HG03457 (cell line): ENCODE measurements around the gene ARVCF.

Experiments used
- ATAC-seq: cut with Tn5 transposase; IDR thresholded peaks from one replicate; pipeline ENCODE4 v1.9.1; 2021; ENCODE audit warnings: moderate number of reproducible peaks; ENCODE audit not compliant: unreplicated experiment

The ARVCF gene

GRCh38 chr22:19974935-19975706 is 41.5 kb downstream of the ARVCF start:
- ATAC-seq = no peak

DNA sequence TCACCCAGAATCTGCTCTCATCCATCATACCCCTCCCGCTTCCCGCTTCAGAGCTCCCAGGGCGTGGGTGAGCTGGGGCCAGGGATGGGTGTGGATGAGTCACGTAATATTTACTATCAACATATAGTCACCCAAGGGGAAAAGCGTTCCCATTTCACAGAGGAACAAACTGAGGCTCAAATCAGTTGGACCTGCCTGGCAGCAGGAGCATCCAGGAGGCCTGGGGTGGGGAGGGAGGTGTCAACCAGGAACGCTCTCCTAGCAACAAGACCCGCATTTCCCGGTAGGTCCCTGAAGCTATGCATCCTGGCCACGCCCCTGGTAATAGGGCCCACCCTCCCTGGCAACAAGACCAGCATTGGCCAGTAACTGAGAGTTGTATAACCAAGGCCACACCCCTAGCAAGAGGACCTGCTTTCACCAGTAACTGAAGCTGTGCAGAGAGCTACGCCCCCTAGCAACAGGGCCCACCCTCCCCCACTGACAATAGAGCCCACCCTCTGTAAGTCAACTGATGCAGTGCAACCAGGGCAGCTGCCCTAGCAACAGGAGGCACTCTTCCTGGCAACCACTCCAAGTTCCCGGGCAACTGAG is 42.3 kb downstream of the ARVCF start:
- no peak for ATAC-seq

GRCh38 chr22:19973551-19974267 is 42.9 kb downstream of the ARVCF start:
- no peak for ATAC-seq

- ATAC-seq = no peak
Observed at GRCh38 chr22:19972652-19973550, 43.7 kb downstream of the ARVCF start.

- no peak for ATAC-seq
Observed at GRCh38 chr22:19972251-19972650, 44.4 kb downstream of the ARVCF start.

GRCh38 chr22:19971276-19972124 is 45.1 kb downstream of the ARVCF start:
- ATAC-seq = no peak

DNA sequence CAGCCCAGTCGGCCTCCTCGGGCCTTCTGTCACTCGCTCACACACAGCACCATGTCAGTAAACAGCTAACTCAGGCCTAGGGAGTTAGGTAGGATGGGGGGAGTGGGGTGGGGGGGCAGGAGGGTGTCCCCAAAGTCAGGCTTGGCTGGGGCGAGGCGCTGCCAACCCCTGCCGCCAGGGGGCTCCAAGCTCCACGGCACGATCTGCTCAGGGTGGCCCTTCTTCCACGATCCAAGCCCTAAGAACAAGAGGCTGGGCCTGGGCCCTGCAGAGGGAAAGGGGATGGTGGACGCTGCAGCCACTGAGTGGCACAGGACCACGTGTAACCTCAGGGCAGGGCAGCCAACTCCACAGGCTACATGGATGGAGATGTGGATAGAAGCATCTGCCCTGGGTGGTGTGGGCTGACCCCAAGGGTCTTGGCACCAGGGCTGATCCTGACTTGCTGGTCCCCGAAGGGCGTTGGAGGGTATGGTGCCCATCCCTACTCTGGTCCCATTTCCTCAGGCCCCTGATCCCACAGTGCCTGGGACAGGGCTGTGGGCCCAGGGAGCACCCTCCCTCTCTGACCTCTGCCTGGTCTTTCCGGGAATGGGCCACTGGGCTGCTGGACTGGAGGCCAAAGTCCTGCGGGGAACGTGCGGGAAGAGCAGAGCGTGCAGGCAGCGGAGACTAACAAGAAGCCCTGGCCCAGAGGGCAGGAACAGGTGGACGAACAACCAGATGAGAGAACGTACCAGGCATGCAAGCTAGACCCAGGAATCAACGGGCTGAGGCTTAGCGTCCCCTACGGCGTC is 45.9 kb downstream of the ARVCF start:
- ATAC-seq = no peak

DNA sequence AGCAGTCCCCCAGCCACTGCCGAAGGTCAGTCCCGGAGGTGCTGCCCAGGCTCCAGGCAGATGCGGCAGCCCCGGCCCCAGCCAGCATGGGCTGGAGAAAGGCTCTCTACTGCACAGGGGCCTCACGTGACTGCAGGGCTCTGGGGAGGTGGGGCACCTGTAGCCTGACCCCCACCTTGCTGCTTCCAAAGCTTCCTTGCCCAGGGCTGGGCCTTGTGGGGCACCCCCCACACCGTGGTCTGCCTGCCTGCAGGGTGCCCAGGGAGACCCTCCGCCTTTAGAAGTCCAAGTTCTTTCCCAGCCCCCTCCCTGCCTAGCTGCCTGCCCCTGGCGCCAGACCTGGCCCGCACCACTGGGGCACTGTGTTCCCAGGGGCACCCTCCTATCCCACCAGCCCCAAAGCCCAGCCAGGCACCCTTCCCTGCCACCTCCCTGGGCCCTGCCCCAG is 46.6 kb downstream of the ARVCF start:
- ATAC-seq = no peak

- no peak for ATAC-seq
Observed at GRCh38 chr22:19969141-19969928, 47.3 kb downstream of the ARVCF start.

DNA sequence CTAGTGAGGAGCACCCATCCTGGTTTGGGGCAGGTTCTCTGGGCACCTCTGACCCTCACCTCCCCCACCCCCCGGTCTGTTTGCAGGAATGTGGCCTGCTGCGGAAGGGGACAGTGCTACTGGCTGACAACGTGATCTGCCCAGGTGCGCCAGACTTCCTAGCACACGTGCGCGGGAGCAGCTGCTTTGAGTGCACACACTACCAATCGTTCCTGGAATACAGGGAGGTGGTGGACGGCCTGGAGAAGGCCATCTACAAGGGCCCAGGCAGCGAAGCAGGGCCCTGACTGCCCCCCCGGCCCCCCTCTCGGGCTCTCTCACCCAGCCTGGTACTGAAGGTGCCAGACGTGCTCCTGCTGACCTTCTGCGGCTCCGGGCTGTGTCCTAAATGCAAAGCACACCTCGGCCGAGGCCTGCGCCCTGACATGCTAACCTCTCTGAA is 48.2 kb downstream of the ARVCF start:
- no peak for ATAC-seq

DNA sequence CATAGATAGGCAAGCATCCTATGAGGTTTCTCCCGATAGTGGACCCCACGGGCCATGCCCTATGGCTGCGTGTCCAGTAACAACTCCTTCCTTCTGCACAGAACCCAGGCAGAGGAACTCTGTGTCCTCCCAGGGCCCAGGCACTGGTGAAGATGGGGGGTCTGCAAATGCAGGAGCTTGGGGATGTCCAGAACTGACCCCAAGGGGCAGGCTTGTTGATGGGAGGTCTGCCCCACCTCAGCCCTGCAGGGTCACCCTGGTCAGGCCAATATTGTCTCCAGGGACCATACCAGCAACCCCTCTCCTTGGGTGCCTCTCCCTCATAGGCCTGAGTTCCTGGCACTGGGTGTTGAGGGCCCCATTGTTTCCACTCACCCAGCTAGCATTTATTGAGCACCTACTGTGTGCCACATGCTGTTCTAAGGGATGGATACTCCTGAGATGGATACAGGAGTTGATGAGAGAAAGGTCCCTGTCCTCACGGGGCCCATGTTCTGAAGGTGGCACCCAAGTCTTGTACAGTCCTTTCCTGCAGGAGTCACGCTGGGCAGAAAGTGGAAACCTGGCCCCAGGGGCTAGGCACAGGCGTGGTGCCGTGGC is 48.7 kb downstream of the ARVCF start:
- ATAC-seq = no peak

DNA sequence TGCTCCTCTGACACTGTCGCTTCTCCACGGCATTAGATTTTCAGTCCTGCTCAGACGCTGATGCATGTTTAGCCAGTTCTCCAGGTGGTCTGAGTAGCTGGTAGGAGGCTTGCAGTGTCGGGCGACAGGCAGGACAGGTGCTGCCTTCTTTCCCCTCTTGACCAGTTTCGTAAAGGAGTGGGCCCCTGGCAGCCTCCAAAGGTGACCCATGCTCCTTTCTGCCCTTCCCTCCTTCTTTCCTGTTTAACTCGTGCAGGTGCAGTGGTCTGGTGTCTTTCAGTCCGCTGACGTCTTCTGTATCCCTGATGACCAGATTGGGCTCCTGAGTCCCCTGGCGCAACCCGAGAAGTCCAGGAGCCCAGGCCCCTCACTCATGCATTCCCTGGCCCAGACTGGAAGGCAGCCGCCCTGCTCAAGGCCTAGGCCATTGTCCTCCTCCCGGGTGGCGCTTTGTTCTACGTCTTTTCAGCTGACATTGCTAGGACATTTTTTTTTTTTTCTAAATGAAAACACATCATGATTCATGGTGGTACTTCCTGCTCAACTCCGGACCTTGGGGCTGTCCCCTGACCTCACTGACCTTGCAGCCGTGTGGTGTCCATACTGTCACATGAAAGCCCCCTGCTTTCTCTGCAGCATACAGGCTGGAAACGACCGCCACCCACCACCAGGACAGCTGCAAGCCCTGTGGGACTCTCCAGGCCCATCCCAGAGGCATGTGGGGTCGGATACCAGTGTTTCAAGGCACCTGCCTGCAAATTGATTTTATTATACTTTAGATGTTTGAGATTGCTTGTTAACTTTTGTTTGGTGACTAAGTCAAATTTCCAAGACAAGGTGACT is 49.5 kb downstream of the ARVCF start:
- ATAC-seq = no peak

DNA sequence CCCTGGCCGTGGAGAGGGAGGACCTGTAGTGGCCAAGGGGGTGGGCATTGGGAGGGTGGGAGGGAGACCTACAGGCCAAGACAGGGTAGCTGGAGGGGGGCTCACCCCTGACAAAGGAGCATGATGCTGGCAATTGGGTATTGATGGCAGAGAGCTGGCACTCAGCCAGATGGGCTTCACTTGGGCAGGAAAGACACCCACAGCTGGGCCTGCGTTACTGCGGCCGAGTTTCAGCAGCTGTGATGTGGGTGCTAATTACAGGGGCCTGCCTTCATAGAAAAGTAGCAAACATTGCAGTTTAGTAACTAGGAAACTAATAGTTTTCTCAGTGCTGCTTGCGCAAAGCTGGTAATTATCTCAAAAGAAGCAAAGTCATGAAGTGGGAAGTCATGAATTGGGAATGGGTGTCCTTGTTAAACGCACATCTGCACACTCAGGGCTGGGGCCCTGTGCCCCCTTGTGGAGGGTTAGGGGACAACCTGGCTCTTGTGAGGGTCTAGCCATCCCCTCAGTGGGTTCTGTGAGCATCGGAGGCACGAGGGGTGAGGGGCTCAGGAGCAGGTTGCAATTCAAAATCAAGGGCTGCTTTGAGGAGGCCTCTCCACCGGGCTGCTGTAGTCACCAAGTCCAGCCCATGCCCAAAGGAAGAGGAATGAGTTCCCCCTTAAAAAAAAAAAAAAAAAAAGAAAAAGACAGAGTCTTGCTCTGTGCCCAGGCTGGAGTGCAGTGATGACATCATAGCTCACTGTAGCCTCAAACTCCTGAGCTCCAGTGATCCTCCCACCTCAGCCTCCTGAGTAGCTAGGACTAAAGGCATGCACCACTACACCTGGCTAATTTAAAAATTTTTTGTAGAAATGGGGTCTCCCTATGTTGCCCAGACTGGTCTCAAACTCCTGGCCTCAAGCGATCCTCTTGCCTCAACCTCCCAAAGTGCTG is 50.6 kb downstream of the ARVCF start:
- no peak for ATAC-seq

DNA sequence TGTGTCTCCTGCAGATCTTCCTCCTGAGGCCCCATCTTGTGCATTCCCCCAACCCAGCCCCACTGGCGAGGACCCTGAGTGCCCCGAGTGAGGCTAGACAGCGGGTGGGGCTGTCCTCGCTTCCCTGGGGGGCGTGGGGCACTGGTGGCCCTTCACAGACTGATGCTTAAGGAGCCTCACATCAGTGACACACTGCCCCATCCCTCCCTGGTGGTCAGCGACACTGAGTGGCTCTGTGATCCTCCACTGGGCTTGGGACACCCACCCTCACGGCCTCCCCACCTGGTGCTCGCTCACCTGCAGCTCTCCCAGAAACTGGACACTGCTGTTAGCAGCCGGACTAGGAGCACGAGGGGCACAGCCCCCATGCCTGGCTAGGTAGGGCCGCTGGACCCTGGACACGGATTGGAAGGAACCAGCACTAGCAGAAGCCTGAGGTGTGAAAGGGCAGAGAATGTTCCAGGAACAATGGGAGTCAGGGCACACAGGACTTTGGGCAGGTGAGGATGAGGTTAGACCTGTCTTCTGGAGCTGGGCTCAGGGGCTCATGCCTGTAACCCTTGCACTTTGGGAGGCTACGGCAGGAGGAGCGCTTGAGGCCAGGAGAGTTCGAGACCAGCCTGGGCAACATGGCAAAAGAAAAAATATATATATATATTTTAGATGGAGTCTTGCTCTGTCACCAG is 51.8 kb downstream of the ARVCF start:
- no peak for ATAC-seq

GRCh38 chr22:19963863-19964642 is 52.6 kb downstream of the ARVCF start:
- ATAC-seq = no peak
